ENCODE data around the gene C1QA.
A peak's percentile ranks its signal among the peaks of the same experiment; 100 is the strongest.

C1QA gene

DNA sequence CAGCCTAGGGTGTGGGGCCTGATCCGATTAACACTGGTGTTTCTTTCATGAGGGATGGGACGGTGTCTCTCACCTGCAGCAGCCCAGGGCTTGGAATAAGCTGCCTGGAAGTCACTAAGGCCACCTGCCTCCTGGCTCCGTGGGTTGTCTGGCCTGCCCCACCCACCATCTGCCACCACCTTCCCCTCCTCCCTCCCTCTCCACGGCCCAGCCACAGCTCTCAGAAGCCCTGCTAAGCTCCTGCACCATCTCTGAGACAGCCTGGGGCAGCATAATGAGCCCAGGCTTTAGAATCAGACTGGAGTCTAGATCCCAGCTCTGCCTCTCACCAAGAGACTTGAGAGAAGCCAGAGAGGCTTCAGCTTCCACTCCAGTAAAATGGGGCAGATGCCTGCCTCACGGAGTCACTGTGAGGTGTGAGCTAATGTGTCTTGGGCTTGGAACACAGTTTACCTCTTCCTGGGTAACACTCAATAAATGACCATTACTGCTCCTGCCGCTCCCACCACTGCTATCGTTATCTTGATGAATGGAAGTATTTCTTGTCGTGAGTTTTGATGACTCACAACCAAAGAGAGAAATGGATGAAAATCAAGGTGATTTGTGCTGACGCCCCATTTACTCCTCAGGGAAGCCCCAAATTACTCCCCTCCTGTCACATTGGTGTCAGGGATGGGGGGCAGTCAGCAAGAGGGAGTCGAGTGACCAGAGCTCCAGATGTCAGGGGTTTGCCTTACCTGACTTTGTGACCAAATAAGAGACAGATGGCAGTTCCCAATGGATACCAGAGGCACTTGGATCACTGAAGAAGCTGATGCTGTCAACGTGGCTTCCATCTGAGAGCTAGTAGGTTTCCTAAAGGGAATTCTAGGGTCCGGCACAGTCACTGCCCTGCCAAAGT lies 23.5 kb upstream of the C1QA start:
- no peak for DNase-seq

GRCh38 chr1:22613572-22613918 lies 22.9 kb upstream of the C1QA start:
- no peak for DNase-seq

DNA sequence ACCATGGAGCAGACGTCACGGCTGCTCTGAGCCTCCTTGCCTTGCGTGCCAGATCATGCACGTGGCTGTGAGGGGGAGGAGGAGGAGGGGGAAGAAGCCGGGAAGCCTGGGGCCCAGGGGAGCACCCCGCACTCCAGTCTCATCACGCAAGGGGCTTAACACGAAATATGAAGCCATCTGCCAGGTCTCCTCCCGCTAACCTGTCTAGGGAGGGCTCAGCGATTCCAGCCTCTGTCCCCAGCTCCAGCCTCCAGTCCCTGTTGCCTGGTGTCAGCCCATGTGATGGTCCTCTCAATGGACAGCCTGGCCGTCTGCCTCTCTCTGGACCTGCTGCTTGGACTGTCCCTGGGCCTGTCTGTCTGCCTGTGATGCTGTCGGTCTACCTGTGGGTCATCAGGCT lies 22.5 kb upstream of the C1QA start:
- no peak for DNase-seq

DNA sequence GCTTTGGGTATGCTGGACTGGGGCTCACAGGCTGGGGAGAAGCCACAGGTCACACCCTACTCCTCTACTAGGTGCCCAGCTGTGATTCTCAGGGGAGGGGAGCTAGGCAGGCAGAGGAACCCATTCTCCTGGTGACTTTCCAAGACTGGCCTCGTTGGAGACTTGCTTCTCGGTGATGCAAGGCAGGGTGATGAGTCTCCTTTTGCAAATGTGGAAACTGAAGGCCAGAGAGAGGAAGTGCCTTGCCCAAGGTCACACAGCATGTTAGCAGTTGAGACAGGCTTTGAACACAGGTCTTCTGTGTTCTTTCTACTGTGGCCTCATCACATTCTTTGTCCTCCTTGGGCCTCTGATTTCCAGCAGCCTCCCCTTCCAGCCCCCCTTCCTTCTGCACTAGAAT lies 20.5 kb upstream of the C1QA start:
- DNase-seq: no peak

DNA sequence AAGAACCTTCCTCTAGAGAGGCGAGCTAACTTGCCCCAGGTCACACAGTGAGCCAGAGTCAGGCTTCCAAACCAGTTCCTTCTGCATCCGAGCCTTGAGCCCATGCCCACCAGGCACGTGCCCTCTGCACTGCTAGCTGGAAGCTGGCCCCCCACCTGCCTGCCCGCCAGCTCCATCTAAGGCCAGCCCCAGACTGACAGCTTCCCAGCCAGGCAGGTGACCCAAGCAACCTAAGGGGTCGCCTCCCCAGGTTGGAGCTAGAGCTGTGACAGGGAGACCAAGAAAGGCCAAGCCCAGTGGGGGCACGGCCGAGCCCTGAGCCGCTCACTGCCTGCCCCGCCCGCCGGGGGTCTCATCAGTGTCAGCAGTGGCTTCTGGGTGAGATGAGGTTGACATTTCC lies 19.9 kb upstream of the C1QA start:
- DNase-seq: no peak

DNA sequence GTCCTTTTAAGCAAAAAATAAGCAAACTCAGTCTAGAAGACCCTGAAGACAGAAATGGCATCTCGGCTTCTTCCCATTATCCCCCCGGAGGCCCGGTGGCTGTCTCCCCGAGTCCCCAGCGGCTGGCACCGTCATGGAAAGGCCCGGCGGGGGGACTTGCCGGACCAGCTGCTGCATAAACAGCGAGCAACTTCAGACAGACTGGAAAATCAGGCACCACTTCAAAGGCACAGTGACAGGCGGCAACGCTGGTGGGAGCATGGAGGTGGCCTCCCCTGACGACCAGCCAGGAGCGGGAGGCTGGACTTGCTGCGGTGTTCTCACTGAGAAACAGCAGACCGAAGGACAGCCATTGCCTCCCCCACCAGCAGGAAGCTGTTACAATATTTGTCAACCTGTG lies 18.4 kb upstream of the C1QA start:
- DNase-seq: no peak

- no peak for DNase-seq
Observed at GRCh38 chr1:22619252-22619651, 17.2 kb upstream of the C1QA start.

DNA sequence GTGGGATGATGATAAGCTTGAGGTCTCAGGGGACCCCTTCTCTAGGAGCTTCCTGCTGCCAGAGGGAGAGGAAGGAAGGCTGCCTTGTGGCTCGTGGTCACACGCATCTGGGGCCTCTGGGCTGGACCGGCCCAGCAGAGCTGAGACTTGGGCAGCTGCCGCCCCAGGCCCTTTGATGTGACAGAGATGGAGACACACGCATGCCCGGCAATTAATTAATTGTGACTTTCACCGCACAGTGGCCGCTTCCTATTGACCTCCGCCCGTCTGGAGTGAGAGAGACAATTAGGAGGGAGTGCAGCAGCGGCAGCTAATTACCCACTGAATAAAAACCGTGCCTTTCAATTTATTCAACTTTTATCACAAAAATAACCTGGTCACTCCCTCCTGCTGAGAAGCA lies 16.6 kb upstream of the C1QA start:
- DNase-seq: no peak

GRCh38 chr1:22621761-22622160 lies 14.7 kb upstream of the C1QA start:
- DNase-seq: no peak

GRCh38 chr1:22625262-22625925 lies 11.0 kb upstream of the C1QA start:
- no peak for DNase-seq

GRCh38 chr1:22626237-22627157 lies 9.9 kb upstream of the C1QA start:
- DNase-seq: no peak

- peak; percentile 56 for DNase-seq
Observed at GRCh38 chr1:22627331-22627730, 9.1 kb upstream of the C1QA start.

GRCh38 chr1:22628698-22629444 lies 7.6 kb upstream of the C1QA start:
- no peak for DNase-seq

- no peak for DNase-seq
Observed at GRCh38 chr1:22629886-22630285, 6.5 kb upstream of the C1QA start.

DNA sequence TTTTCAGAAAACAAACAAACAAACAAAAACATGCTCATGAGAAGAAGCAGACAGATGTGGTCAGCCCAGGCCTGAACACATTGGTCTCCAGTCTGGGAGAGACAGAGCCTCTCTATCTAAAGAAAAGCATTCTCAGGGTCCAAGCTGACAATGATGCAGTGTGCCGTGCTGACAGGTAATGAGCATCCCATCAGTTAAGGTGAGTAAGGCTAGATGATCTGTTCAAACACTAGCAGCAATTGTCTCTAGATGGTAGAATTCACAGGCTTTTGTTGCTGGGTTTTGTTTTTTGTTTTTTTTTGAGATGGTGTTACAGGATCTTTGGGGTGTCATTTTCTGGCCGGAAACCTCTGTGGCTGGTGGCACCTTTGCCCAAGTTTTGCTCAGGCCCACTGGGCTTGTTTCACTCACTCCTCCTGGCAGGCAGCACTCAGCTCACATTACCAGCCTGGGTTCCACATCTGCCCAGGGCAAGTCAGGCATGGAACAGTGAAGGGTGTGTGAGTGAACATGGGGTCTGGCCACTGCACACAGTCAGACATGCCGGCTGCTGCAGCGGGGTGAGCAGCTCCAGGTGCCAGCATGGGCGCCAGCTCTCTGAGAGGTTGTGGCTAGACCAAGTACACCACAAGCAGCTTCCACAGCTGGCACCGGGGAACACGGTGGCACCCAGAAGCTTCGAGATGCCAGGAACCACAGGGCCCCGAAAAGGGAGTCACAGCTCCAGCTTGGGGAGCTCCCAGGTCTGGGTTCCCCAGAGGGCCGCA lies 2.5 kb upstream of the C1QA start:
- DNase-seq: no peak

GRCh38 chr1:22635436-22635835 lies 992 bp upstream of the C1QA start:
- DNase-seq: no peak

DNA sequence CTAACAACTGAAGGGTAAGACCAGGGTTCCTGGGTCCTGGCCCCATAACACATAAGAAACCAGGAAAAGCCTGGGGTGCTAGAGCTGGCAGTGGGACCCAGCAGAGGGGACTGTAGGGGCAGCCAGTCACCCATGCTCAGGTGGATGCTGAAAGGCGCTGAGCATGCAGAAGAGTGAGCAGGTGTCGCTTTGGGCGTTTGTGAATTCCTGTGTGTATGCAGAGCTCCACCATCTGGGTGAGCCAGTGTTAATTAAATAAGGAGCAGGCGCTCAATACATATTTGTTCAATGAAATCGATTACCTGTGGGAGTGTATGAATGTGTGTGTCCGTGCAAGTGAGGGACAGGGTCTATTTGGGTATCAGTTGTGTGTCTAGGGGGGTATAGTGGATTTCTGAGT lies 499 bp downstream of the C1QA start:
- DNase-seq: peak; percentile 7

- no peak for DNase-seq
Observed at GRCh38 chr1:22637907-22638445, 1.5 kb downstream of the C1QA start.

- DNase-seq: no peak
Observed at GRCh38 chr1:22638476-22639234, 2.2 kb downstream of the C1QA start.

GRCh38 chr1:22639286-22639685 lies 2.9 kb downstream of the C1QA start:
- DNase-seq: no peak

GRCh38 chr1:22641247-22641646 lies 4.8 kb downstream of the C1QA start:
- DNase-seq: no peak
